DND-41 (cell line): ENCODE results near the gene KIF24.
"Not testable (repeated sequence)": the region's sequence is repeated elsewhere in the genome, so short reads cannot be mapped to it uniquely, and the experiment has no call there.

Source experiments
- ATAC-seq: fragments of 200-7000 bp; cut with Tn5 transposase; 3 replicates; pipeline ENCODE4 v1.9.1; 2021; ENCODE audit warnings: low read depth; ENCODE audit not compliant: insufficient read depth
- DNase-seq: peaks from one replicate; pipeline ENCODE4 v3.0.0-alpha.2; 2020
- H2AFZ ChIP-seq: 2 replicates; pipeline ENCODE4 v1.6.0; 2012; ENCODE audit warnings: low read depth, low read length
- H3K27ac ChIP-seq: 2 replicates; pipeline ENCODE4 v1.5.1; 2012; ENCODE audit warnings: low read length, inconsistent platforms
- H3K27me3 ChIP-seq: fragments of 200-600 bp; sonication (generic); 2 replicates; pipeline ENCODE4 v1.6.0; 2012; ENCODE audit warnings: low read length, mild to moderate bottlenecking, inconsistent platforms; ENCODE audit not compliant: insufficient read depth, poor library complexity
- H3K36me3 ChIP-seq: 2 replicates; pipeline ENCODE4 v1.5.1; 2012; ENCODE audit warnings: low read length, inconsistent platforms; ENCODE audit not compliant: insufficient read depth
- H3K4me1 ChIP-seq: 2 replicates; pipeline ENCODE4 v1.5.1; 2012; ENCODE audit warnings: mild to moderate bottlenecking, low read length; ENCODE audit not compliant: insufficient read depth
- H3K4me2 ChIP-seq: 2 replicates; pipeline ENCODE4 v1.6.0; 2012; ENCODE audit warnings: mild to moderate bottlenecking, moderate library complexity, low read length, inconsistent platforms; ENCODE audit not compliant: insufficient read depth
- H3K4me3 ChIP-seq, 2 experiments: fragments of 200-600 bp in 1 of 2; shearing (Covaris generic) in 1 of 2; 2 replicates each; pipeline ENCODE4 v1.5.1; 2012 to 2016; ENCODE audit warnings: inconsistent platforms in 2 of 2, low read length in 2 of 2, mild to moderate bottlenecking in 2 of 2, low read depth in 1 of 2, moderate library complexity in 1 of 2
- H3K79me2 ChIP-seq: 2 replicates; pipeline ENCODE4 v1.6.0; 2012; ENCODE audit warnings: low read length, inconsistent platforms; ENCODE audit not compliant: insufficient read depth
- H3K9ac ChIP-seq: 2 replicates; pipeline ENCODE4 v1.6.0; 2012; ENCODE audit warnings: low read depth, mild to moderate bottlenecking, inconsistent platforms, low read length, moderate library complexity
- H3K9me3 ChIP-seq: 2 replicates; pipeline ENCODE4 v1.5.1; 2012; ENCODE audit warnings: low read length, moderate library complexity, mild to moderate bottlenecking, inconsistent platforms; ENCODE audit not compliant: insufficient read depth, severe bottlenecking
- H4K20me1 ChIP-seq: 2 replicates; pipeline ENCODE4 v1.6.0; 2012; ENCODE audit warnings: low read length; ENCODE audit not compliant: insufficient read depth
- EZH2 ChIP-seq: IDR thresholded peaks from 3 replicates; pipeline ENCODE4 v1.6.1; 2012; ENCODE audit warnings: borderline replicate concordance, low read depth, mild to moderate bottlenecking, moderate library complexity, low read length, inconsistent platforms; ENCODE audit not compliant: severe bottlenecking
- TF ChIP-seq, protein P1 (sequence below): IDR thresholded peaks from 2 replicates; pipeline ENCODE4 v1.5.1; 2012; ENCODE audit warnings: borderline replicate concordance, low read length, moderate library complexity, mild to moderate bottlenecking; ENCODE audit not compliant: poor library complexity, severe bottlenecking; ENCODE audit errors: extremely low read depth

The KIF24 gene

DNA sequence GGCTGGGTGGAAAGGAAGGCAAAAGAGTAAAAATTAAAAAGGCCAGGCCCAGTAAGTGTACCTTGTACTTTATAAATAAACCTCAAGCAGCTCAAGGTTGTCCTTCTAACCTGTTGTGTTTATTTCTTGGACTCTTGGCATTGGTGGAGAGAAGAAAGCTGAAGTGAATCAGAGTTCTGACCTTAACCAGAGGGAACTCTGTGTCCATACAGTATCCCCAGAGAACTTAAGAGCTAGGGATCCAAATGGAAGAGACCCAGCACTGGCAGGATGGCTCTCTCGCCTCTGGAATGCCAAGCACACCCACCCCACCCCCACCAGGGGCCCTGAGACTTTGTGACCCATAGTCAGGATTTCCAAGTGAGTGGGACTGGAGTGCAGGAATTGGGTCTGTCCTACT lies 14.5 kb upstream of the KIF24 start:
- no peaks in the 10 kb centered on the region for H3K9me3 ChIP-seq
- TF ChIP-seq, protein P1, sequence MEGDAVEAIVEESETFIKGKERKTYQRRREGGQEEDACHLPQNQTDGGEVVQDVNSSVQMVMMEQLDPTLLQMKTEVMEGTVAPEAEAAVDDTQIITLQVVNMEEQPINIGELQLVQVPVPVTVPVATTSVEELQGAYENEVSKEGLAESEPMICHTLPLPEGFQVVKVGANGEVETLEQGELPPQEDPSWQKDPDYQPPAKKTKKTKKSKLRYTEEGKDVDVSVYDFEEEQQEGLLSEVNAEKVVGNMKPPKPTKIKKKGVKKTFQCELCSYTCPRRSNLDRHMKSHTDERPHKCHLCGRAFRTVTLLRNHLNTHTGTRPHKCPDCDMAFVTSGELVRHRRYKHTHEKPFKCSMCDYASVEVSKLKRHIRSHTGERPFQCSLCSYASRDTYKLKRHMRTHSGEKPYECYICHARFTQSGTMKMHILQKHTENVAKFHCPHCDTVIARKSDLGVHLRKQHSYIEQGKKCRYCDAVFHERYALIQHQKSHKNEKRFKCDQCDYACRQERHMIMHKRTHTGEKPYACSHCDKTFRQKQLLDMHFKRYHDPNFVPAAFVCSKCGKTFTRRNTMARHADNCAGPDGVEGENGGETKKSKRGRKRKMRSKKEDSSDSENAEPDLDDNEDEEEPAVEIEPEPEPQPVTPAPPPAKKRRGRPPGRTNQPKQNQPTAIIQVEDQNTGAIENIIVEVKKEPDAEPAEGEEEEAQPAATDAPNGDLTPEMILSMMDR: no peak
- no peak for TF ChIP-seq EZH2

DNA sequence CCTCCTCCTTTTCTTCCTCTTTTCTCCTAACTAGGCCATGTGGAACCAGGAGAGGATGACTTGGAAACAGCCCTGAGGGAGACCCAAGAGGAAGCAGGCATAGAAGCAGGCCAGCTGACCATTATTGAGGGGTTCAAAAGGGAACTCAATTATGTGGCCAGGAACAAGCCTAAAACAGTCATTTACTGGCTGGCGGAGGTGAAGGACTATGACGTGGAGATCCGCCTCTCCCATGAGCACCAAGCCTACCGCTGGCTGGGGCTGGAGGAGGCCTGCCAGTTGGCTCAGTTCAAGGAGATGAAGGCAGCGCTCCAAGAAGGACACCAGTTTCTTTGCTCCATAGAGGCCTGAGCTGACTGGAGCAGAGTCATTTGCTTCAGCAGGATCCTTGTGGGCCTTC lies 14.0 kb upstream of the KIF24 start:
- H2AFZ ChIP-seq: no peak overlapping the region
- no peaks in the 10 kb centered on the region for H3K4me1 ChIP-seq
- no peak overlapping the region for H3K4me3 ChIP-seq
- ATAC-seq: no peak
- no peak overlapping the region for H3K27ac ChIP-seq
- H4K20me1 ChIP-seq: no peaks in the 10 kb centered on the region; the same call in 1 of the 2 replicates
- no peak overlapping the region for H3K4me2 ChIP-seq
- TF ChIP-seq, protein P1: no peak
- no peak for TF ChIP-seq EZH2
- H3K36me3 ChIP-seq: peaks cover 37% of the 10 kb centered on the region
- H3K79me2 ChIP-seq: no peaks in the 10 kb centered on the region
- DNase-seq: no peak
- no peaks in the 10 kb centered on the region for H3K9me3 ChIP-seq
- H3K9ac ChIP-seq: no peak overlapping the region
- H3K27me3 ChIP-seq: no peaks in the 10 kb centered on the region

More for the DNA sequence above, 14.5 kb upstream of the KIF24 start:
- no peak overlapping the region for H3K4me3 ChIP-seq
- no peaks in the 10 kb centered on the region for H3K27me3 ChIP-seq
- no peaks in the 10 kb centered on the region; the same call in 1 of the 2 replicates for H4K20me1 ChIP-seq
- H3K27ac ChIP-seq: no peak overlapping the region
- no peaks in the 10 kb centered on the region for H3K79me2 ChIP-seq
- no peak overlapping the region for H3K4me2 ChIP-seq
- no peak overlapping the region for H2AFZ ChIP-seq
- DNase-seq (no peak), ATAC-seq (no peak)
- H3K4me1 ChIP-seq: no peaks in the 10 kb centered on the region
- H3K36me3 ChIP-seq: peaks cover 35% of the 10 kb centered on the region
- no peak overlapping the region for H3K9ac ChIP-seq

DNA sequence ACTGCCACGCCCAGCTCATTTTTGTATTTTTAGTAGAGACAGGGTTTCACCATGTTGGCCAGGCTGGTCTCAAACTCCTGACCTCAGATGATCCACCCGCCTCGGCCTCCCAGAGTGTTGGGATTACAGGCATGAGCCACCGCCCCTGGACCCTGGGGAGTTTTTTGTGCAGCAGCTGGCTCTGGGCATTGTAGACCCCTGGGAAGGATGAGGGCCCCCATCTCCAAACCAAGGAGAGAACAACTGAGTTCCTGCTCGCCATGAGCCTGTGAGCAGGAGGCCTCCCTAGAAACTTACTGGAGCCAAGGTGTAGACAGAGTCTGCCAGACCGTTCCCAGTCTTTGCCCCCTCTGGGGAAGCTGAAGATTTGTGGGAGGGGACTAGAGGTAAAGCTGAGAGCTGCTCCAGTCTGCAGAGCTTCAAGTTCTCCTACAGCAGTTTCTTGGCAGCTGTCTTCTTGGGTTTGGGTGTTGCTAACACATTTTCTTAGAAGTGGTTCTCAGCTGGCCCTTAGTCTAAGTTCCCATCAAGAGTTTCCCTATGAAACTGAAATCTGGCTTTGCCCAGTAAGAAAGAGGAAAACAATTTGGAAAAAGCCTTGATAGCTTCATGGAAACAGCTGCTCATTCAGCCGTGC lies 12.7 kb upstream of the KIF24 start:
- no peak for TF ChIP-seq EZH2
- Histone ChIP-seq H3K27ac (no peak overlapping the region), H3K9me3 (no peaks in the 10 kb centered on the region), H3K9ac (no peak overlapping the region), H2AFZ (no peak overlapping the region), H4K20me1 (no peaks in the 10 kb centered on the region; the same call in 1 of the 2 replicates), H3K36me3 (peaks cover 37% of the 10 kb centered on the region), H3K79me2 (peaks cover 6% of the 10 kb centered on the region; the same call in 1 of the 2 replicates), H3K4me1 (no peaks in the 10 kb centered on the region), H3K4me3 (no peak overlapping the region), H3K4me2 (no peak overlapping the region), H3K27me3 (no peaks in the 10 kb centered on the region)
- ATAC-seq (no peak), DNase-seq (no peak)

DNA sequence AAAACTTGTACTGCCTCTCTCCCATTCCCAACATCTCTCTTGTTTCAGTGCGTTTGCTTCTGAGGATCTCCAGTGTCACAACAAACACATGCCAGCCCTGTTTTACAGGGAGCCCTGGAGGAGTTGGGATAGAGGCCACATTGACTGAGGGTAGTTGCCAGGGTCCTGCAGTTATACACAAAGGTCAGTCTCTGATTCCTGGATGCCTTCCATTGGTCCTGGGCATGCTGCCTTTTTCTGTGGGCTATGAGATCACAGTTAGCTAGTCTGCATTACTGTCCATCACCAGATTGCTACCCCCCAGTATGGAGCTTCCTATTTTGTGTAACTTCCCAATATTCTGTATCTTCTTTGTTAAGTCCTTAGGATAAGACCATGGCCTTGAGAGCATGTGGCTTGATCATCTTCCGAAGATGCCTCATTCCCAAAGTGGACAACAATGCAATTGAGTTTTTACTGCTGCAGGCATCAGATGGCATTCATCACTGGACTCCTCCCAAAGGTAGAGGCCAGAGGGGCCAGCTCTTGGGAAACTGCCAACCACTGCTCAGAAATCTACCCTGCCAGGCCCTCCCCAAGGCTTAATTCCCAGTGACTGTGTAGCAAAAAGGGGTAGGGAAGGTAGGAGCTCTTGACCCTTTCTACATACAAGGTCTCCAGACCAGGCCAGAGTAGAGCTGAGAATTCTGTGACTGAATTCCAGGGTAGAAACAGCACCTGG lies 9.8 kb upstream of the KIF24 start:
- H2AFZ ChIP-seq: no peak overlapping the region
- ATAC-seq (no peak), DNase-seq (no peak)
- peaks cover 27% of the 10 kb centered on the region for H3K79me2 ChIP-seq
- H3K27ac ChIP-seq: no peak overlapping the region
- no peaks in the 10 kb centered on the region for H3K9me3 ChIP-seq
- H3K36me3 ChIP-seq: peaks cover 35% of the 10 kb centered on the region
- no peaks in the 10 kb centered on the region; the same call in 1 of the 2 replicates for H4K20me1 ChIP-seq
- H3K4me1 ChIP-seq: no peaks in the 10 kb centered on the region
- no peaks in the 10 kb centered on the region for H3K27me3 ChIP-seq
- no peak overlapping the region for H3K4me3 ChIP-seq
- H3K9ac ChIP-seq: no peak overlapping the region
- H3K4me2 ChIP-seq: no peak overlapping the region
- no peak for TF ChIP-seq EZH2
- TF ChIP-seq, protein P1: no peak

DNA sequence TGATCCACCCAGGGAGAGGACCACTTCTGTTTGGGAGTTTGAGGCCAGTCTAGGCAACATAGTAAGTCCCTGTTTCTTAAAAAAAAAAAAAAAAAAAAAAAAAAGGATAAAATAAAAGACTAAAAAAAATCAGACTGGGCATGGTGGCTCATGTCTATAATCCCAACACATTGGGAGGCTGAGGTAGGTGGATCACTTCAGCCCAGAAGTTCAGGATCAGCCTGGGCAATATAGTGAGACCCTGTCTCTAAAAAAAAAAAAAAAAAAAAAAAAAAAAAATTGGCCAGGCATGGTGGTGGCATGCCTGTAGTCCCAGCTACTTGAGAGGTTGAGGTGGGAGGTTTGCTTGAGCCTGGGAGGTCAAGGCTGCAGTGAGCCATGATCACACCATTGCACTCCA lies 9.0 kb upstream of the KIF24 start:
- ATAC-seq, DNase-seq, H2AFZ ChIP-seq, H3K4me2 ChIP-seq, H3K4me1 ChIP-seq, H3K4me3 ChIP-seq, H4K20me1 ChIP-seq, H3K27ac ChIP-seq, H3K27me3 ChIP-seq, H3K9ac ChIP-seq, H3K9me3 ChIP-seq: not testable (repeated sequence)
- peaks cover 30% of the 10 kb centered on the region for H3K79me2 ChIP-seq
- H3K36me3 ChIP-seq: peaks cover 28% of the 10 kb centered on the region
